ENCODE measurements around the gene THSD4. TPM values are rescaled to one million over a fixed set of nuclear protein-coding genes. Genes with fewer than 3 reads are reported as not detected.
A peak's percentile ranks its signal among the peaks of the same experiment; 100 is the strongest.

Gene THSD4
- polyA plus RNA-seq, 1 experiment, result 18.8 TPM

DNA sequence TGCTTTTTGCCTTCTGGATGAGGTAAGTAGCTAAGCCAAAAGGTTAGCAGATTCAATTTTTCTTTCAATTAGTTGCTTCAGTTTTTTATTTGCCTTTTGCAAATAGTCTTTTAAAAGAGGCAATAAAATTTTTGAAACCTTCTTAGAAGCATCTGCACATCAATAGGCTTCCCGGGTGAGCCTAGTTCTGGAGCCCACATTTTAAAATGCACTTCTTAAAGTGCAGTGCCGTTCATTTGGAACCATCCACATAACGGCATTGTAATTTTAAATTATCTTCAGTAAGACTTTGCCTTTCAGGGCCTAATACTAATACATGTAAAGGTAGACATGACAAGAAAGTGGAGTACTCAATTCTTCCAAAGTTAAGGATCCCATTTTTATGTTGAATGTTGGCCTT, 269.2 kb downstream of the THSD4 start:
- TF ChIP-seq, protein P1, sequence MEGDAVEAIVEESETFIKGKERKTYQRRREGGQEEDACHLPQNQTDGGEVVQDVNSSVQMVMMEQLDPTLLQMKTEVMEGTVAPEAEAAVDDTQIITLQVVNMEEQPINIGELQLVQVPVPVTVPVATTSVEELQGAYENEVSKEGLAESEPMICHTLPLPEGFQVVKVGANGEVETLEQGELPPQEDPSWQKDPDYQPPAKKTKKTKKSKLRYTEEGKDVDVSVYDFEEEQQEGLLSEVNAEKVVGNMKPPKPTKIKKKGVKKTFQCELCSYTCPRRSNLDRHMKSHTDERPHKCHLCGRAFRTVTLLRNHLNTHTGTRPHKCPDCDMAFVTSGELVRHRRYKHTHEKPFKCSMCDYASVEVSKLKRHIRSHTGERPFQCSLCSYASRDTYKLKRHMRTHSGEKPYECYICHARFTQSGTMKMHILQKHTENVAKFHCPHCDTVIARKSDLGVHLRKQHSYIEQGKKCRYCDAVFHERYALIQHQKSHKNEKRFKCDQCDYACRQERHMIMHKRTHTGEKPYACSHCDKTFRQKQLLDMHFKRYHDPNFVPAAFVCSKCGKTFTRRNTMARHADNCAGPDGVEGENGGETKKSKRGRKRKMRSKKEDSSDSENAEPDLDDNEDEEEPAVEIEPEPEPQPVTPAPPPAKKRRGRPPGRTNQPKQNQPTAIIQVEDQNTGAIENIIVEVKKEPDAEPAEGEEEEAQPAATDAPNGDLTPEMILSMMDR (IDR thresholded peaks at IDR 0.05; ENCODE audit: insufficient read depth, low read depth, low read length), result no peak
- Histone ChIP-seq H3K27me3 (ENCODE audit: control insufficient read depth, insufficient read depth, low read length) (no peaks in the 10 kb centered on the region), H3K36me3 (ENCODE audit: control insufficient read depth, insufficient read depth, low read length) (no peaks in the 10 kb centered on the region), H3K4me3 (ENCODE audit: low read depth, low read length) (no peak overlapping the region)
- ChIA-PET CTCF (interaction anchor here (1.3 kb wide), 1 partner anchor 59 kb away, joined by 4 read pairs; no protein-coding TSS in a partner anchor), POLR2A (no interaction called here)
- DNase-seq (ENCODE audit: low read depth), result no peak

DNA sequence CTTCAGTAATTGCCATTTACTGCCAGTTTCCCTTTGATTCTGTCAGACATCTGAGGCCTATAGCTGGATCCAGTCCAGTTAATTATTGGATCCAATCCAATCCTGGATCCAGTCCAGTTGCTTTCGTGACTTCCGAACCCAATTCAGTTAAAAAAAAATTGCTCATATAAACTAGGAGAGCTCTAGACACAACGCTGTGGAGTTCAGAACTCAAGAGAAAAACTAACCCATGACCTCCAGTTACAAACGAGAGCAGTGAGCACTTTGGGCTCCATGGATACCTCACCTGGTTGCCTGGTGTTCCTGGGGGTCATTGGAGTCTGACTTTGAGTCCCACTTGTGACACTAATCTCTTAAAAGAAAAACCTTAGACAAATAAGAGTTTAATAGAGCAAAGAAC, 269.8 kb downstream of the THSD4 start:
- no peak overlapping the region for H3K4me3 ChIP-seq (ENCODE audit: low read depth, low read length)
- ChIA-PET POLR2A (no interaction called here), CTCF (interaction anchor here (1.3 kb wide), 1 partner anchor 59 kb away, joined by 4 read pairs; no protein-coding TSS in a partner anchor)
- no peak for DNase-seq (ENCODE audit: low read depth)
- TF ChIP-seq, protein P1 (IDR thresholded peaks at IDR 0.05; ENCODE audit: insufficient read depth, low read depth, low read length), result no peak
- no peaks in the 10 kb centered on the region for H3K36me3 ChIP-seq (ENCODE audit: control insufficient read depth, insufficient read depth, low read length)
- no peaks in the 10 kb centered on the region for H3K27me3 ChIP-seq (ENCODE audit: control insufficient read depth, insufficient read depth, low read length)

DNA sequence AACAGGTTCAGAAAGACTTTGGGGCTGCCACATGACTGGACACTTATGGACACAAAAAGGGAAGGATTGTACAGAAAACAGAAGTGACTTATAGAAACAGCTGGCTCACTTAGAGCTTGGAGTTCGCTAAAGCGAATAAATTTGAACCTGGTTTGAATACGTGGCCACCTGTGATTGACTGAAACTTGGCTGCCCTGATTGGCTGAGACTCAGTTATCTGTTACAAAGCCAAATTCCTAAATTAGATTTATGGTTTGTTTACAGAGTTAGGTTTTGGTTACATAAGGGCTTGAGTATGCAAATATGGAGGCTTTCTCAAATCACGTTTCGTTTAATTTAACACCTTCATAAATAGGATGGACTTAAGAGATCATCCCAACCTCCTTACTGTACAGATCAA, 270.2 kb downstream of the THSD4 start:
- no peak for DNase-seq (ENCODE audit: low read depth)
- POLR2A ChIA-PET, result no interaction called here
- TF ChIP-seq, protein P1 (IDR thresholded peaks at IDR 0.05; ENCODE audit: insufficient read depth, low read depth, low read length), result no peak
- Histone ChIP-seq H3K4me3 (ENCODE audit: low read depth, low read length) (no peak overlapping the region), H3K27me3 (ENCODE audit: control insufficient read depth, insufficient read depth, low read length) (no peaks in the 10 kb centered on the region), H3K36me3 (ENCODE audit: control insufficient read depth, insufficient read depth, low read length) (no peaks in the 10 kb centered on the region)
- CTCF ChIA-PET, result interaction anchor here (1.2 to 1.7 kb wide), 4 partner anchors 9 to 58 kb away, joined by 3 to 9 read pairs (median 4); no protein-coding TSS in a partner anchor

DNA sequence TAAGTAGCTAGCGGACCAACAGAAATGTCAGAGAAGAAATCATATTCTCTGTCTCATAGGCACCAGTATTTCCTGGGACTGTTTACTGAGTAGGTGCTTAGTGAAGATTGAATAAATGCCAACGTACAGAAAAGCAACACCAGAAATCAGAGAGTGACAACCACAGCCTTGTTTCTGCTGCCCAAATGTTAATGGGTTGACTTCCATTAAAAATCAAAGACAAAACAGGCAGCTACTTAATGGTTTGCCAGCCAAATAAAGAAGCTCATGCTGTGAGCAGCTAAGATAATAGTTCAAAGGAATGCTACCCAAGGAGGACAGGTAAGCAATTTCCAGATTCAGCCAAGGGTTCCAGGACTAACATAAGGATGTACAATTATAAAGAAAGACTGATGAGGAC, 270.7 kb downstream of the THSD4 start:
- Histone ChIP-seq H3K36me3 (ENCODE audit: control insufficient read depth, insufficient read depth, low read length) (no peaks in the 10 kb centered on the region), H3K4me3 (ENCODE audit: low read depth, low read length) (no peak overlapping the region), H3K27me3 (ENCODE audit: control insufficient read depth, insufficient read depth, low read length) (no peaks in the 10 kb centered on the region)
- no peak for DNase-seq (ENCODE audit: low read depth)
- ChIA-PET CTCF (interaction anchor here (1.0 to 1.7 kb wide), 9 partner anchors 9 to 58 kb away, joined by 3 to 9 read pairs (median 4); no protein-coding TSS in a partner anchor), POLR2A (no interaction called here)
- TF ChIP-seq, protein P1 (IDR thresholded peaks at IDR 0.05; ENCODE audit: insufficient read depth, low read depth, low read length), result no peak

DNA sequence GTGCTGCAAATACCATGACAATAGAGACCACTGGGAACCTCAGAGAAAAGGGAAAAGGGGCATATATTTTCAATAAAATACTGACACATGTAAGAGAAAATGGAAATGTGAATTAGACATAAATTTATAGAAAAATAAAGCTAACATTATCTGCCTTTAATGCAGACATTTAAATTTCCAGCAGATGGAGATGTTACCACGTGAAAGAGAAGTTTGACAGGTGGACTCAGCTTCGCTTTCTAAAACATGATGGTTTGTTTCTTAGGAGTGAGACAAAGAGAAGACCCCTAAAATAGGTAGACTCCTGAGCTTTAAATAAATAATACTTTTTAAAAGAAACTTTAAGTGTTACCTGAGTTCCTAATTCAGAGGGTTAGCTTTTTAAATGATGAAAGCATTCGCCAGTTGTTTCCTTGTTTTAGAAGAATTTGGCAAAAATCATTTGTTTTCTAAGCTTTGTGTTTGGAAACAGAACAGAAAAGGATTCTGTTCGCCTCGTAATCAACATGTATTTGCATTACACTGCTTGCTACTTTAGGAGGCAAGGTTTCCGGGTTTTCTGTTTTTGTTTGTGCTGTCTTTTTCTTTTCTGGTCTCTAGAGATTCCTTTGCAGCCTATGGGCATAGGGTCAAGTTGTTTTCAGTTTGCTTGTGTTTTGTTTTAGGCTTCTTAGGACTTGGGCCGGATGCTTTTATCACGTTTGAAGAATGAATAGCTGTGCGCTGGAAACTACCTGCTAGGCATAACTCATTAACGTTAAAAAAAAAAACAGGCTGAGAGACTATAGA, 271.4 kb downstream of the THSD4 start:
- Histone ChIP-seq H3K36me3 (ENCODE audit: control insufficient read depth, insufficient read depth, low read length) (no peaks in the 10 kb centered on the region), H3K27me3 (ENCODE audit: control insufficient read depth, insufficient read depth, low read length) (no peaks in the 10 kb centered on the region), H3K4me3 (ENCODE audit: low read depth, low read length) (no peak overlapping the region)
- DNase-seq (ENCODE audit: low read depth), result no peak
- ChIA-PET POLR2A (interaction anchor here (0.6 kb wide), 1 partner anchor 263 kb away, joined by 3 read pairs; no protein-coding TSS in a partner anchor), CTCF (interaction anchor here (0.6 to 1.7 kb wide), 10 partner anchors 9 to 273 kb away, joined by 3 to 9 read pairs (median 4); no protein-coding TSS in a partner anchor)
- TF ChIP-seq, protein P1 (IDR thresholded peaks at IDR 0.05; ENCODE audit: insufficient read depth, low read depth, low read length), result 0 out of 2 replicates have a peak, but pooled peaks have one; percentile 6

Measured in BJ (cell line).